Fibroblast of pulmonary artery (primary cell): ENCODE measurements around the gene RPL22.

Experiments used
- DNase-seq: peaks from one replicate; pipeline ENCODE4 v3.0.0-alpha.2; 2010; ENCODE audit warnings: low read depth
- H3K4me3 ChIP-seq: replicated peaks from 2 replicates; pipeline ENCODE4 v1.5.1; 2011; ENCODE audit warnings: low read depth, mild to moderate bottlenecking, control low read depth, low read length, moderate library complexity
- TF ChIP-seq, protein P1 (sequence below): IDR thresholded peaks from 2 replicates; pipeline ENCODE4 v1.5.1; 2011; ENCODE audit warnings: mild to moderate bottlenecking, control low read depth, low read length, inconsistent platforms; ENCODE audit errors: missing control alignments

Gene RPL22

DNA sequence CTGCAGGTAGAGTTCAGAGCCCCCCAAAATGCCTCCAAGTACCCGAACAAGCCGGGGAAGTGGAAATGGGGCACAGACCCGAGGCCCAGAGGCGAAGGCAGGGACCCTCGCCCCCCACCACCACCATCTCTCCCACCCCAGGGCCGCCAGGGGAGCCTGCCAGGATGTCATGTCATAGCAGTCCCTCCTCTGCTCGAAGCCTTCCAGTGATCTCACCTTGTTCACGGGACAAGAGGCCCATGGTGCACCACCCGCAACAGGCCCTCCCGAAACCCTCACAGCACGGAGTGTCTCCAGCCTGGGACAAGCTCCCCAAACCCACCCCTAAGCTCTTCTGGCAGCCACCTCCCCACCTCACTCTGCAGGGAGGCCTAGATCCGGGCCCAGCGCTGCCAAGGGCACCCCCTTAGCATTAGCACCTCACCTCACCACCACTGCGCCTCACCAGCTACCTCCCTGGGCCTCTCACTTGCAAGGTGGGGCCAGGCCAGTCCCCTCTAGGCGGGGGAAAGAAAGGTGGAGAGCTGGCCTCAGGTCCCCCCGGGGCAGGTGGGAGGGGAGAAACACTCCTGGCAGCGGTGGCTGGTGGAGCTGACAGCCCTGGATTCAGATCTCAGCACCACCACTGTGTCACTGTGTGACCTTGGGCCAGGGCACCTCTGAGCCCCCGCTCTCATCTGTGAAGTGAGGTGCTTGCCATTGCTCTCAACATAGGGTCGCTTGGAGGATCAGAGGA lies 32.6 kb downstream of the RPL22 start:
- no peak overlapping the region for H3K4me3 ChIP-seq
- DNase-seq, result no peak
- TF ChIP-seq, protein P1, sequence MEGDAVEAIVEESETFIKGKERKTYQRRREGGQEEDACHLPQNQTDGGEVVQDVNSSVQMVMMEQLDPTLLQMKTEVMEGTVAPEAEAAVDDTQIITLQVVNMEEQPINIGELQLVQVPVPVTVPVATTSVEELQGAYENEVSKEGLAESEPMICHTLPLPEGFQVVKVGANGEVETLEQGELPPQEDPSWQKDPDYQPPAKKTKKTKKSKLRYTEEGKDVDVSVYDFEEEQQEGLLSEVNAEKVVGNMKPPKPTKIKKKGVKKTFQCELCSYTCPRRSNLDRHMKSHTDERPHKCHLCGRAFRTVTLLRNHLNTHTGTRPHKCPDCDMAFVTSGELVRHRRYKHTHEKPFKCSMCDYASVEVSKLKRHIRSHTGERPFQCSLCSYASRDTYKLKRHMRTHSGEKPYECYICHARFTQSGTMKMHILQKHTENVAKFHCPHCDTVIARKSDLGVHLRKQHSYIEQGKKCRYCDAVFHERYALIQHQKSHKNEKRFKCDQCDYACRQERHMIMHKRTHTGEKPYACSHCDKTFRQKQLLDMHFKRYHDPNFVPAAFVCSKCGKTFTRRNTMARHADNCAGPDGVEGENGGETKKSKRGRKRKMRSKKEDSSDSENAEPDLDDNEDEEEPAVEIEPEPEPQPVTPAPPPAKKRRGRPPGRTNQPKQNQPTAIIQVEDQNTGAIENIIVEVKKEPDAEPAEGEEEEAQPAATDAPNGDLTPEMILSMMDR, result no peak

DNA sequence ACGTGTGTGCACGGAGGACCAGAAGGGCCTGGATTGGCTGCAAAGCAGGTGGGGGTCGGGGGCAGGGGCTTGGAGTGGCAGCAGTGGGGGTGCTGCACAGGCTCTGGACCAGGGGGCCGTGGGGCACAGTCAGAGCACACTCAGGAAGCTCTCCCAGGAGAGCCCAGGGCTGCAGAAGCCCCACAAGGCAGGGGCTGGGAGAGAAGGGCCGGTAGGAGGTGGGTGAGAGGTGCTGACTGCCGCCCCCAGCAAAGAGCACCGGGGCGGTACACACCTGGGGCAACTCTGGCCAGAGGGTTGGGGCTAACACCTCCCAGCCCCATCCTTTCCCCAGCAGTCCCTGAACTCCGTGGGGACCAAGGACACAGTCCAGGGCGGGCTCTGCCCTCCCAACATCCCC lies 33.2 kb downstream of the RPL22 start:
- DNase-seq, result no peak
- H3K4me3 ChIP-seq, result no peak overlapping the region
- TF ChIP-seq, protein P1, result no peak

DNA sequence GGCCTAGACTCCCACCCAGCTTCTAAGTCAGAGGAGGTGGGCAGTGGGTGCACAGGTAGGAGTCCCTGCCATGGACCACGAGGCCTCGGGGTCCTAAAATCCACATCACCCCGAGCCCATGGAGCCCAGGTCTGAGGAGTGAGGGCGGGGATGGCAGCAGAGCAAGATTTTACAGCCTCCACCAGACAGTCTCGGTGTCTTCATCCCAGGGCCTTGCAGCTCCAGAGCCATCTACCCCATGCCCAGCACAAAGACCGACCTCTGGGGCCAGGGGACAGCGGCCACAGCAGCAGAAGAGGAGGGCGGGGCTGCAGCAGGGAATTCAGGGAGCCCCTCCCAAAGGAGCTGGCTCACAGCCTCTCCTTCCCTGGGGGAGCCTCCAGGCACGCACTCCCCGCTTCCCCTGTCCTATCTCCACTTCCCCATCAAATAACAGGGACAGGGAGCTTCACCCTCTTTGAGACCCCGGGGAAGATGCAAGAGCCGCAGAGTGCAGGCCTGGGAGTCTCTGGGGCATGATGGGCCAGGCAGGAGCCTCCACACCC lies 33.9 kb downstream of the RPL22 start:
- no peak for DNase-seq
- TF ChIP-seq, protein P1, result no peak
- H3K4me3 ChIP-seq, result no peak overlapping the region

DNA sequence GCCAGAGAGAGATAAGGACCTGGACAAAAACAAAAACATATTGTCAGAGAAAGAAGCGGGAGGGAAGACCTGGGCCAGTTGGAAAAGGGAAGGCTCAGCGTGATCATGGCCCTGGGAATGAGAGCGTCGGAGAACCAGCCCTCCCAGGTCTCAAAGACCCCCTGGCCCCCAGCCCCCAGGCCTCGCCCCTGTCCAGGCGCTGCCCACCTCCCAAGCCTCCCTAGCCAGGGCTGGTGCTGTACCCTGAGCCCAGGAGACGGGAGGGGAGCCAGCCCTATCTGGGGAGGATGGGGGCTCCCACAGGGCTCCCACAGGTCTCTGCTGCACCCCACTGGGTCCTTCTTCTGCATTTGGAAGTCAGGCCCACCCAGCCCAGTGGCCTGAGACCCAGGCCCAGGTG lies 34.4 kb downstream of the RPL22 start:
- TF ChIP-seq, protein P1, result no peak
- DNase-seq, result no peak
- H3K4me3 ChIP-seq, result no peak overlapping the region

DNA sequence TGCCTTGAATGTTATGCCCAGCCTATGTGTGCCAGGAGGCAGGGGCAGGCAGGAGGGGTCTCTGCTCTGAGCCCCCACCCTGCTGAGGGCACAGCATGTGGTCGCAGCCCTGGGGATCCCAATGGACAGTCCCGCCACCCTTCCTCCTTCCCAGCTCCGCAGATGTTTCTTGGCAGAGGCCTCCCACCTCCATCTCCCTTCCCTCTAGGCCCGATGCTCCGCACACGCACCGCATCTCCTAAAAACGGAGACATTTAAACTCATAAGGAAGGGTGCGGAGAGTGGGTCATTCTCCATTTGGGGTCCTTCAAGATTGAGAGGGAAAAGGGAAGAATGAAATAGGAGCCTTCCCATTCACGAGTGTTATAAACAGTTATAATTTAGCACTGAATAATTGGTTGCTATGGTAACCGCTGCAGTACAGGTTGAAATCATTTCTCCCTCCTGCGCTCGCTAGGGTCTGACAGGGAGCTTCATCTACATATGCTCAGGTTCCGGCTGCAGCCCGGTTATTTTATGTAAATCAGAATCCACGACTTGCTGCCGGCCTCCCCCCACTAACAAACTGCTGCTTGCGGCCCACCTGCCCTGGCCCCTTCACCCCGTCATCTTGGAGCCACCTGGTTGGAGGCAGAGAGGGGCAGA lies 35.3 kb downstream of the RPL22 start:
- TF ChIP-seq, protein P1, result no peak
- no peak overlapping the region for H3K4me3 ChIP-seq
- no peak for DNase-seq

DNA sequence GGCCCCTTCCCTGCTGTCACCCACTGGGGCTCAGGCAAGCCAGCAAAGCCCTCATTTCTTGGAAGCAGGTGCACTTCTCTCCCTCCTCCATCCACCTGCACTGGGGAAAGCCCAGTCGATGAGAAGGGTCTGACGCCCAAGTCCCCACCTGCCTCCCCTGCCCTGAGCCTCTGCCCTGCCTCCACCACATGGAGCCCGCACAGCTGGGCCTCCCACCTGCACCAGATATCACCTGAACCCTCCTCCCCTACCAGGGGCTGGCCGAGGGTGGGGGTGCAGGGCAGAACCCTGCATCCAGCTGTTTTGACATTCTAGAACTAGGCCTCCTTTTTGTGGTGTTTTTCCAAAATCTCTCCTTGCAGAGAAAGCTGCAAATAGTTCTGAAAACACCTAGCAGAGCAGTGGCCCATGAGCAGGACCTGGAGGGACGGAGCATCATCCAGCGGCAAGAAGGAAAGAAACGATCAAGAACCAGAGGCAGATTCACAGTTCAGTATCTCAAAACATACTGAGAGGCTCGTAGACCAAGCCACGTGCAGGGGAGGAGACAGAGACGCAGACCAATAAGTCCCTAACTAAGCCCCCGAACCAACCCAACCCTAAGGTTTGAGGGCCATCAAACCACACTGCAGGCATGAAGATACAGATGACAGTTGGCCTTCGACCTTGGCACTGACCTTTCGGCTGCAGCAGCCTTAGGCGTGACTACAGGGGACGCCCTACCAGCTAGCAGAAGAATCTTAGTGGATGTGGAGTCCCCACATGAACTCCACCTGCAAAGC lies 36.0 kb downstream of the RPL22 start:
- TF ChIP-seq, protein P1, result no peak
- DNase-seq, result no peak
- H3K4me3 ChIP-seq, result no peak overlapping the region
